ENCODE results near the gene MLIP. TPM values are rescaled to one million over a fixed set of nuclear protein-coding genes. Genes with fewer than 3 reads are reported as not detected.
A peak's percentile ranks its signal among the peaks of the same experiment; 100 is the strongest.

The MLIP gene
- total and polyA plus RNA-seq, 2 donors from 2014 or later, result 1.7 to 2.4 TPM

- TF ChIP-seq CTCF (IDR thresholded peaks at IDR 0.05; ENCODE audit: borderline replicate concordance, extremely low read depth, insufficient read depth), result no peak
- DNase-seq, result no peak
- no peak overlapping the region for H3K4me3 ChIP-seq (ENCODE audit: low read length in 3 of 3)
- H3K27me3 ChIP-seq (ENCODE audit: control insufficient read depth, insufficient read depth, low read length), result no peaks in the 10 kb centered on the region
- H3K4me1 ChIP-seq (ENCODE audit: control insufficient read depth in 2 of 3, insufficient read depth in 2 of 3, low read depth in 1 of 3, low read length in 3 of 3), result no peaks in the 10 kb centered on the region
- no peaks in the 10 kb centered on the region for H3K36me3 ChIP-seq (ENCODE audit: control insufficient read depth in 2 of 3, insufficient read depth in 3 of 3, low read length in 3 of 3)
- no peaks in the 10 kb centered on the region for H3K9me3 ChIP-seq (ENCODE audit: control insufficient read depth in 2 of 3, insufficient read depth in 1 of 3, low read length in 3 of 3)
- H3K9ac ChIP-seq (ENCODE audit: low read length in 3 of 3), result no peak overlapping the region
- FAIRE-seq, result no peak
- intact Hi-C loops (cut with DNase I), result no loop called here
- H3K27ac ChIP-seq (ENCODE audit: low read depth in 2 of 2, low read length in 2 of 2), result no peak overlapping the region
Measured at GRCh38 chr6:54243699-54244098, 132.5 kb downstream of the MLIP start.

GRCh38 chr6:54244430-54244829, 133.2 kb downstream of the MLIP start:
- peak; percentile 66 for TF ChIP-seq CTCF (IDR thresholded peaks at IDR 0.05; ENCODE audit: borderline replicate concordance, extremely low read depth, insufficient read depth)
- Histone ChIP-seq H3K4me1 (ENCODE audit: control insufficient read depth in 2 of 3, insufficient read depth in 2 of 3, low read depth in 1 of 3, low read length in 3 of 3) (no peaks in the 10 kb centered on the region), H3K9ac (ENCODE audit: low read length in 3 of 3) (no peak overlapping the region), H3K9me3 (ENCODE audit: control insufficient read depth in 2 of 3, insufficient read depth in 1 of 3, low read length in 3 of 3) (no peaks in the 10 kb centered on the region), H3K27ac (ENCODE audit: low read depth in 2 of 2, low read length in 2 of 2) (no peak overlapping the region), H3K27me3 (ENCODE audit: control insufficient read depth, insufficient read depth, low read length) (no peaks in the 10 kb centered on the region), H3K4me3 (ENCODE audit: low read length in 3 of 3) (no peak overlapping the region), H3K36me3 (ENCODE audit: control insufficient read depth in 2 of 3, insufficient read depth in 3 of 3, low read length in 3 of 3) (no peaks in the 10 kb centered on the region)
- DNase-seq, result peak in 1 of 5 donors; percentile 18
- peak; percentile 90 for FAIRE-seq
- intact Hi-C loops (cut with DNase I), result no loop called here

- intact Hi-C loops (cut with DNase I), result no loop called here
- Histone ChIP-seq H3K9ac (ENCODE audit: low read length in 3 of 3) (no peak overlapping the region), H3K9me3 (ENCODE audit: control insufficient read depth in 2 of 3, insufficient read depth in 1 of 3, low read length in 3 of 3) (no peaks in the 10 kb centered on the region), H3K27me3 (ENCODE audit: control insufficient read depth, insufficient read depth, low read length) (no peaks in the 10 kb centered on the region), H3K27ac (ENCODE audit: low read depth in 2 of 2, low read length in 2 of 2) (no peak overlapping the region), H3K36me3 (ENCODE audit: control insufficient read depth in 2 of 3, insufficient read depth in 3 of 3, low read length in 3 of 3) (no peaks in the 10 kb centered on the region), H3K4me1 (ENCODE audit: control insufficient read depth in 2 of 3, insufficient read depth in 2 of 3, low read depth in 1 of 3, low read length in 3 of 3) (no peaks in the 10 kb centered on the region), H3K4me3 (ENCODE audit: low read length in 3 of 3) (no peak overlapping the region)
- no peak for TF ChIP-seq CTCF (IDR thresholded peaks at IDR 0.05; ENCODE audit: borderline replicate concordance, extremely low read depth, insufficient read depth)
- DNase-seq, result no peak
- no peak for FAIRE-seq
Measured at GRCh38 chr6:54245265-54245664, 134.0 kb downstream of the MLIP start.

GRCh38 chr6:54248319-54248718, 137.1 kb downstream of the MLIP start:
- DNase-seq, result no peak
- intact Hi-C loops (cut with DNase I), result no loop called here
- FAIRE-seq, result no peak
- no peak overlapping the region for H3K4me3 ChIP-seq (ENCODE audit: low read length in 3 of 3)
- no peaks in the 10 kb centered on the region for H3K36me3 ChIP-seq (ENCODE audit: control insufficient read depth in 2 of 3, insufficient read depth in 3 of 3, low read length in 3 of 3)
- no peak for TF ChIP-seq CTCF (IDR thresholded peaks at IDR 0.05; ENCODE audit: borderline replicate concordance, extremely low read depth, insufficient read depth)
- no peaks in the 10 kb centered on the region for H3K4me1 ChIP-seq (ENCODE audit: control insufficient read depth in 2 of 3, insufficient read depth in 2 of 3, low read depth in 1 of 3, low read length in 3 of 3)
- H3K9ac ChIP-seq (ENCODE audit: low read length in 3 of 3), result no peak overlapping the region
- no peak overlapping the region for H3K27ac ChIP-seq (ENCODE audit: low read depth in 2 of 2, low read length in 2 of 2)
- no peaks in the 10 kb centered on the region for H3K9me3 ChIP-seq (ENCODE audit: control insufficient read depth in 2 of 3, insufficient read depth in 1 of 3, low read length in 3 of 3)
- H3K27me3 ChIP-seq (ENCODE audit: control insufficient read depth, insufficient read depth, low read length), result no peaks in the 10 kb centered on the region

Data from kidney (tissue), 14 donors.